Rectal smooth muscle tissue (tissue), 1 donor: ENCODE results near the gene CASTOR1.

ENCODE experiments used
- H3K27ac ChIP-seq: one replicate; pipeline ENCODE4 v1.7.0; 2013; ENCODE audit warnings: low read depth, low read length, inconsistent platforms
- H3K27me3 ChIP-seq: one replicate; pipeline ENCODE4 v1.7.0; 2013; ENCODE audit warnings: low read length; ENCODE audit not compliant: control insufficient read depth, insufficient read depth
- H3K36me3 ChIP-seq: one replicate; pipeline ENCODE4 v1.7.0; 2013; ENCODE audit warnings: low read length; ENCODE audit not compliant: control insufficient read depth, insufficient read depth
- H3K4me1 ChIP-seq: one replicate; pipeline ENCODE4 v1.7.0; 2013; ENCODE audit warnings: low read length; ENCODE audit not compliant: control insufficient read depth, insufficient read depth
- H3K4me3 ChIP-seq: one replicate; pipeline ENCODE4 v1.7.0; 2013; ENCODE audit warnings: low read length
- H3K9ac ChIP-seq: one replicate; pipeline ENCODE4 v1.7.0; 2013; ENCODE audit warnings: low read length

CASTOR1 gene

GRCh38 chr22:30304495-30305244 lies 15.4 kb upstream of the CASTOR1 start:
- no peak overlapping the region for H3K4me3 ChIP-seq

GRCh38 chr22:30302810-30303138 lies 13.5 kb upstream of the CASTOR1 start:
- Histone ChIP-seq H3K36me3 (peaks cover 11% of the 10 kb centered on the region), H3K9ac (no peak overlapping the region), H3K27ac (peak overlapping the region; percentile 62), H3K4me1 (peaks cover 33% of the 10 kb centered on the region), H3K27me3 (no peaks in the 10 kb centered on the region), H3K4me3 (no peak overlapping the region)

More at GRCh38 chr22:30304495-30305244, 15.4 kb upstream of the CASTOR1 start:
- Histone ChIP-seq H3K27ac (peak overlapping the region; percentile 22), H3K4me1 (peaks cover 50% of the 10 kb centered on the region), H3K27me3 (no peaks in the 10 kb centered on the region), H3K36me3 (peaks cover 6% of the 10 kb centered on the region), H3K9ac (no peak overlapping the region)

GRCh38 chr22:30301995-30302809 lies 12.9 kb upstream of the CASTOR1 start:
- Histone ChIP-seq H3K4me3 (peak overlapping the region; percentile 30), H3K27ac (peak overlapping the region; percentile 62), H3K9ac (no peak overlapping the region), H3K36me3 (peaks cover 17% of the 10 kb centered on the region), H3K27me3 (no peaks in the 10 kb centered on the region), H3K4me1 (peaks cover 33% of the 10 kb centered on the region)

GRCh38 chr22:30299322-30299721 lies 10.0 kb upstream of the CASTOR1 start:
- Histone ChIP-seq H3K27me3 (no peaks in the 10 kb centered on the region), H3K9ac (no peak overlapping the region), H3K27ac (no peak overlapping the region), H3K4me3 (no peak overlapping the region), H3K36me3 (peaks cover 21% of the 10 kb centered on the region), H3K4me1 (peaks cover 8% of the 10 kb centered on the region)

GRCh38 chr22:30297991-30298701 lies 8.8 kb upstream of the CASTOR1 start:
- H3K27me3 ChIP-seq, result no peaks in the 10 kb centered on the region
- H3K36me3 ChIP-seq, result peaks cover 29% of the 10 kb centered on the region
- no peak overlapping the region for H3K27ac ChIP-seq
- peaks cover 8% of the 10 kb centered on the region for H3K4me1 ChIP-seq
- H3K4me3 ChIP-seq, result no peak overlapping the region
- no peak overlapping the region for H3K9ac ChIP-seq

GRCh38 chr22:30297276-30297990 lies 8.1 kb upstream of the CASTOR1 start:
- Histone ChIP-seq H3K27me3 (no peaks in the 10 kb centered on the region), H3K36me3 (peaks cover 35% of the 10 kb centered on the region), H3K27ac (no peak overlapping the region), H3K9ac (no peak overlapping the region), H3K4me3 (no peak overlapping the region), H3K4me1 (peaks cover 8% of the 10 kb centered on the region)

GRCh38 chr22:30296833-30297232 lies 7.5 kb upstream of the CASTOR1 start:
- Histone ChIP-seq H3K27me3 (no peaks in the 10 kb centered on the region), H3K4me1 (peaks cover 2% of the 10 kb centered on the region), H3K36me3 (peaks cover 37% of the 10 kb centered on the region), H3K27ac (no peak overlapping the region), H3K9ac (no peak overlapping the region), H3K4me3 (no peak overlapping the region)

- H3K9ac ChIP-seq, result no peak overlapping the region
- H3K4me1 ChIP-seq, result peaks cover 3% of the 10 kb centered on the region
- peaks cover 34% of the 10 kb centered on the region for H3K36me3 ChIP-seq
- H3K27me3 ChIP-seq, result no peaks in the 10 kb centered on the region
- no peak overlapping the region for H3K4me3 ChIP-seq
- no peak overlapping the region for H3K27ac ChIP-seq
Measured at GRCh38 chr22:30296324-30296723, 7.0 kb upstream of the CASTOR1 start.

GRCh38 chr22:30295576-30295975 lies 6.3 kb upstream of the CASTOR1 start:
- peaks cover 10% of the 10 kb centered on the region for H3K4me1 ChIP-seq
- H3K9ac ChIP-seq, result no peak overlapping the region
- no peak overlapping the region for H3K27ac ChIP-seq
- H3K27me3 ChIP-seq, result no peaks in the 10 kb centered on the region
- no peak overlapping the region for H3K4me3 ChIP-seq
- H3K36me3 ChIP-seq, result peaks cover 30% of the 10 kb centered on the region

GRCh38 chr22:30294830-30295229 lies 5.5 kb upstream of the CASTOR1 start:
- H3K36me3 ChIP-seq, result peaks cover 30% of the 10 kb centered on the region
- H3K9ac ChIP-seq, result no peak overlapping the region
- H3K27me3 ChIP-seq, result no peaks in the 10 kb centered on the region
- H3K4me3 ChIP-seq, result no peak overlapping the region
- H3K4me1 ChIP-seq, result peaks cover 17% of the 10 kb centered on the region
- H3K27ac ChIP-seq, result no peak overlapping the region

- Histone ChIP-seq H3K27ac (no peak overlapping the region), H3K9ac (no peak overlapping the region), H3K4me3 (no peak overlapping the region), H3K36me3 (peaks cover 28% of the 10 kb centered on the region), H3K4me1 (peaks cover 17% of the 10 kb centered on the region), H3K27me3 (no peaks in the 10 kb centered on the region)
Measured at GRCh38 chr22:30294066-30294465, 4.8 kb upstream of the CASTOR1 start.

GRCh38 chr22:30293026-30293425 lies 3.7 kb upstream of the CASTOR1 start:
- Histone ChIP-seq H3K27me3 (no peaks in the 10 kb centered on the region), H3K4me1 (peaks cover 22% of the 10 kb centered on the region), H3K27ac (no peak overlapping the region), H3K36me3 (peaks cover 27% of the 10 kb centered on the region), H3K4me3 (no peak overlapping the region), H3K9ac (no peak overlapping the region)
